Epidermal melanocyte (primary cell): ENCODE results near the gene METAP1D.

ENCODE experiments used
- DNase-seq: peaks from one replicate; pipeline ENCODE4 v3.0.0; 2011; ENCODE audit warnings: low spot score; ENCODE audit not compliant: insufficient read length

Gene METAP1D

GRCh38 chr2:172091000-172091641, 91.4 kb downstream of the METAP1D start:
- no peak for DNase-seq

- DNase-seq = no peak
Observed at GRCh38 chr2:172091761-172092566, 92.2 kb downstream of the METAP1D start.

DNA sequence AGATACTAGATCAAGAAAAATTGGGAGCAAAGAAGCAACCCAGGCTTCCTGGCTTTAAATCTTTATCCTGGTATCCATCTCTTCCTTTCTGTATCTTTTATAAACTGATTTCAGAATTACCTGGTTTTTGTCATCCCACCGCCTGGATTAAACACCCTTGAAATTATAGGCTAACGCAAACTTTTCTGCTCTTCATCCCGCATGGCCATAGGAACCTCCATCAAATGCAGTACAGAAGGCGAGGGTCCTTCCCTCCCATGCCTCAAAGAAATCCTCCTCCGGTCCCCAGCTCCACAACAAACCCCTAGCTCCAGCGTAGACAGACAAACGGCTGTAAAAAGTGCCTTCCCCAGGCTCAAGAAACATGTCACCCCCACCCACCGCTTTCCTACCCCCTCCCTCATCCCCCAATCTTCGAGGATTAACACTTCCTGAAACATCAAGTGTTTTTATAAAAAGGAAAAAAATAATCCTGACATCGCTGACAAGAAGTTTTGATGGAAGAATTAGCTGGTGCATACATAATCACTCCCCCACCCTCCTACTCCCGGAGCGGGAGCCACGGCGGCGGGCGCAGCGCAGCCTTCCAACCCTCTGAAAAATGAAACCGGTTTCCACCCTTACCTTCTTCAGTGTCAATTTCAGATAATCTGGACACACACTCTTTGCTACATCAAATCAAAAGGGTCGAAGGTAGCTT, 93.1 kb downstream of the METAP1D start:
- no peak for DNase-seq

- DNase-seq = no peak
Observed at GRCh38 chr2:172093416-172094293, 93.9 kb downstream of the METAP1D start.

DNA sequence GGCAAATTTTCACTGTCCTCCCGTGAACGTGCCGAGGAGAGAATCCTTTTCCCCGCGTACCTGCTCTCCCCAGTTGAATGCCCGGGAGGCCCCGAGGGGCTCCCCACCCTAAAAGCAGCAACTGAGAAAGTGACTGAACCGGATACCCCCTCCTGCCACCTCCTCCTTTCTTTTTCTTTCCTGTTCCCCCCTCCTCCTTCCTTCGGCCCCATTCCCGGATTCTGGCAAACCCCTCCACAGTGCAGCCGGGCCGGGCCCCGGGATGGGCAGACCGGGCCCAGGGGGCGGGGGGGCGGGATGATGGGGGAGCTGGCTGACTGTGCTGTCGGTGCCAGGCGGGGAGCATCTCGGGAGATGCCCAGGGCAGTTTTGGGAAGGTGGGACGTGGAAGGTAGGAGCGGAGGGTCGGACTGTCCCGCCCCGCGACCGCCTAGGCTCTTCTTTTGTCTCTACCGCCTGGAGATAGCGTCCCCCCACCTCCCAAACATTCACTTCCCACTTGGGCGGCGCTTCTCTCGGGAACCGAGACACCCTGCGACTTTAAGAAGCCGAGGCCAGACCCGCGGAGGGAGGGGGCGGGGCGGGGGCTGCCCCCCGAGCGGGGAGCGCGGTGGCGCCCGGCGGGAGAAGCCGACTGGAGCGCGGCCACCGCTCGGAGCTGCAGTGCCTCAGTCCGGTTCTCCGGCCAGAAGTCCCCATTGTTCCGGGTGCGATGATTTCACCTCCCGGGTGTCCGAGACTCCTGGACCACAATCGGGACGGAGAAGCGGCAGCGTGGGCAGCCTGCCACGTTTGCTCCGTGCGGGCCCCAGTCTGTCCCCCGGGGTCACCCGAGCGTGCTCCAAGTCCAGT, 94.8 kb downstream of the METAP1D start:
- no peak for DNase-seq

DNA sequence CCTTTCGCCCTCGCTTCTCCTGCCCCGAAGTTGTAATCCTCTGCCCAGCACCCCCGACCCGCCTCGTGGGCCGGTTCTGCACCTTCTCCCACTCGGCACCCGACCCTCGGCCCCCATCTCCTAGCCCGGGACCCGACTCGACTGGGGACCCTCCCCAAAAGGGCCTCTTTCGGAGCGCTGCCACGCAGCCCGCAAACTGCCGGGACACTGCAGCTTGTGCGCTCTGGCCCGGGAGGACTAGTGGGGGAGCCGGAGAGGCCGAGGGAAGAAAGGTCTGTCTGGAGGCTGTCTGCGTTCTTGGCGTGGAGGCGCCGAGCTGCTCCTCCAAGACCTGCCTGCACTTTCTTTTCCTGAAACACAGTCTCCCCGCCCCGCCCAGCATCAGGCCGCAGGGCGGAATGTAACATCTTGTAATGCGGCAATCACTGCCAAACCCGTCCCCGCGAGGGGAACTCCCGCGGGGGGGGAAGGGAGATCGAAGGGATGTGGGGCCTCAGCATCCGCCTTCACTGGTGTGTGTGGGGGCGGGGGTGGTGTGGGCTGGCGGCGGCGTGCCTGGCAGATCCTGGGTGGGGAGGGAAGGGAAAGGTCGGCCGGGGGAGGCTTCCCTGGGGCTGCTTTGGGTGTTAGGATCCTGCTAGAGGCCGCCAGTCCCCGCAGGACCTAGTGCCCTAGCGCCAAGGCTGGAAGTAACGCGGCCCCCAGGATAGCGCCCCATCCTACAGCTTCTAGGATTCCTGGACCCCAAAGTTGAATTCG, 95.6 kb downstream of the METAP1D start:
- DNase-seq = peak; percentile 63

DNA sequence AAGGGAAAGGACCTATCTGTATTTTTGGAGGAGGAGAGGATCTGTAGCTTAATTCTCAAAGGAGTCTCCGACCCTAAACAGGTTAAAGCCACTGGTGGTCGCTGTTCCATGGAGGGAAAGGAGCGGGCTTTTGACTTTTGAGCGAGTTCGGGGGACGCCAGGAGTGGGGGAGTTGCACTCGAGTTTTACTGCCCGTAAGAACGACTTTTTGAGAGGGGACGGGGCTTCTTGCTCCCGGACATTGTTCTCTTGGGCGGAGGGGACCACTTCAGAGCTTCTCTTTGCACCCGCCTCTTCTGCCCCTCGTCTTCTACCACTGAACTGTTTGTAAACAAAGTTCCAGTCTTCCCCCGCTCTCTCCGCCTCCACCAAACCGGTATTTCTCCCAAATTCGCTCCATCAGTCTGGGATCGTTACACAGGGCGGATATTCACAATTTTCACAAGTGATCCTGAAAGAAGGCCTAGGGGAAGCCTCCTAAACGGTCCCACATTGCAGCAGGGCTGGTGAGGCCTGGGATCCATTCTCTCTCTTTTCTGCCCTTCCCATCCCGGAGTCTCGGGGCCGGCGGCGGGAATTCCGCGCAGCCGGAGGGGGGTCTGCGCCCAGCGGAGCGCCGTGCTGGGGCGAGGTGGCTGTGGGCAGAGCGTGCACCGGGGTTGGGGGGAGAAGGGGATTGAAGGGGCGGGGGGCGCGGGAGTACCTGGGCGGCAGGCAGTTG, 96.3 kb downstream of the METAP1D start:
- DNase-seq = no peak

GRCh38 chr2:172096626-172097547, 97.1 kb downstream of the METAP1D start:
- DNase-seq = peak; percentile 54

GRCh38 chr2:172097557-172098131, 97.9 kb downstream of the METAP1D start:
- no peak for DNase-seq

DNA sequence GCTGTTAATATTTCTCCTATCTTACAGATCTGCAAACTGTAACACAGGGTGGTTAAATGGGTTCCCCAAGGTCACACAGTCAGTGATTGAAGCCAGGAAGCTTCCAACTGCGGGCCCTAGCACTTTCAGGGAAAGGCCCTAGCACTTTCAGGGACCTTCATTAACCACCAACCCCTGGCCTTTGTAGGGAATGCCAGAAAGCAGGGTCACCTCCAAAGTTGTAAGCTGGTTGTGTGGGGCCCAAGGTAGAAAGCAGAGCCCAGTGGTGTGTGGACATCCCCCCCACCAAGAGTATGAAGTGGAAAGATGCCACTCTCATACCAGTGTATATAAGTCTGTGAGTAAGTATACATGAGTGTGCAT, 98.5 kb downstream of the METAP1D start:
- DNase-seq = no peak

- DNase-seq = no peak
Observed at GRCh38 chr2:172098650-172099471, 99.1 kb downstream of the METAP1D start.

DNA sequence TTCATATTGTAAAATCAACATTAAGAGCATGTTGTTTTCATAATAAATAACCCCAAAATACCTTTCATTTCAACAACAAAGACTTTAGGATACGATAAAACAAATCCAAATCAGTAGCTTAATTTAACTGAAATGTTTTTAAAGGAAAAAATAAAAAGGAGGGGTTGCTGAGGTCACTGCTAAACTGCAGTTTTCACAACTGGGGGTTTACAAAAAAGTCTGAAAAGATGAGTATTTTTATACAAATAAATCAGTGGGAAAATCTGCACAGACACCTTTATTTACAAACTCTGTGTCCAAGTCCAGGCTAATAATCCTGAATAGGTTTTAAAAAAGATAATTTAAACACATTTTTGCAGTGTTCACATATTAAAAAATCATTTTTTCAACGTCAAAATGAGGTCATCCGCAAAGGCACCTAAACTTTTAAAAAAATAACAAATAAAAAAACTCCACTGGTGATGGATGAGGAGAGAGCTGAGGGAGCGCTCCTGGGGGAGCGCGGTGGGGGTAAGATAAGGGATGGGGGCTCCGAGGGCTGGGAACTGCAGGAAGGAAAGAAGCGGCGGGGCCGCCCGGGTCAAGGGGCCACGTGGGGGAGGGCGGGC, 99.8 kb downstream of the METAP1D start:
- DNase-seq = no peak

DNA sequence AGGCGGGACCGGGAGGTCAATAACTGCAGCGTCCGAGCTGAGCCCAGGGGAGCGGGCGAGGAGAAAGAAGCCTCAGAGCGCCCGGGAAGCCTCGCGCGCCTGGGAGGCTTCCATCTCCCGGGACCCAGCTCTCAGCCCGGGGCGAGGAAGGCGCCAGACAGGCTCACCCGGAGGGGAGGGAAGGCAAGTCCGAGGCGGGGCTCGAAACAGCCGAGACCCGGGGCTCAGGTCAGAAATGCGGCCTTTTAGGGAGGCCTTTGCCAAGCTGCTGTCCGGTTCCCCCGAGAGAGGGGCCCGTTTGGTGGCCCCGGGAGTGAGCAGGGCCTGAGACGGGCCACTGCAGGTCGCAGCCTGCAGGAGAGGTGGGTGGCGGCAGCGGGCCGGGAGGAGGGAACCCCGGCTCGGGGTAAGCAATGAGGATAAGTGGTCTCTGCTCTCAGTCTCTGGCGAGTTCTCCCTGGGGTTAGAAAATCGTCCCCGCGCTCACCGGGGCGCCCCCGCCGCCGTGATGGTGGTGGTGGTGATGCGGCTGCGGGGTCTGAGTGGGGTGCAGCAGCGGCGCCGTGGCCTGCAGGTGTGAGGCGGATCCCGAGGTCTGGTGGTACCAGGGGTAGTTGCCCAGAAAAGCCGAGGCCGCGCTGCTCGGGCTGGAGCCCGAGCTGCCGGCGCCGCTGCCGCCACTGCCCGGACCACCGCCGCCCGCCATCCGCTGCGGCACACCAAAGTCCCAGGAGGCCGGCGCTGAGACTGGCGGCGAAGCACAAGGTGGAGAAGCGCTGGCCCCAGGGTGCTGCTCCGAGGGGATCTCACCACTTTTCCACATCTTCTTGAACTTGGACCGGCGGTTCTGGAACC, 100.6 kb downstream of the METAP1D start:
- DNase-seq = no peak

- no peak for DNase-seq
Observed at GRCh38 chr2:172100935-172101820, 101.4 kb downstream of the METAP1D start.
